Endothelial cell of umbilical vein (primary cell): ENCODE results near the gene SLC9A9.

Experiments
- EZH2 ChIP-seq: IDR thresholded peaks from 2 replicates; pipeline ENCODE4 v1.6.1; 2012; ENCODE audit warnings: borderline replicate concordance, low read depth, mild to moderate bottlenecking, moderate library complexity, low read length, inconsistent platforms; ENCODE audit not compliant: severe bottlenecking
- FOS ChIP-seq: IDR thresholded peaks from 2 replicates; pipeline ENCODE4 v1.6.1; 2011; ENCODE audit warnings: mild to moderate bottlenecking, low read length, moderate library complexity, borderline replicate concordance; ENCODE audit not compliant: insufficient read depth
- MYC ChIP-seq: IDR thresholded peaks from one replicate; pipeline ENCODE4 v1.6.1; 2011; ENCODE audit warnings: mild to moderate bottlenecking, low read depth, low read length
- POLR2A ChIP-seq: IDR thresholded peaks from 2 replicates; pipeline ENCODE4 v1.6.1; 2012; ENCODE audit warnings: low read depth, mild to moderate bottlenecking, control low read depth, low read length
- POLR2AphosphoS5 ChIP-seq: IDR thresholded peaks from 2 replicates; pipeline ENCODE4 v1.6.1; 2012; ENCODE audit warnings: low read depth, mild to moderate bottlenecking, control low read depth, low read length, moderate library complexity; ENCODE audit not compliant: insufficient read depth
- TF ChIP-seq, protein P1 (sequence below), 2 donors: IDR thresholded peaks; 1 replicate in 1 of 2; 2 replicates in 1 of 2; pipeline ENCODE4 v1.5.1; 2011; ENCODE audit warnings: low read length in 2 of 2, mild to moderate bottlenecking in 2 of 2, moderate library complexity in 2 of 2, control low read depth in 1 of 2, inconsistent platforms in 1 of 2, low read depth in 1 of 2; ENCODE audit not compliant: insufficient read depth in 1 of 2; ENCODE audit errors: extremely low read depth in 1 of 2
- TF ChIP-seq, protein P2 (sequence below): IDR thresholded peaks from 2 replicates; pipeline ENCODE4 v1.6.1; 2011; ENCODE audit not compliant: insufficient read depth, insufficient read length

DNA sequence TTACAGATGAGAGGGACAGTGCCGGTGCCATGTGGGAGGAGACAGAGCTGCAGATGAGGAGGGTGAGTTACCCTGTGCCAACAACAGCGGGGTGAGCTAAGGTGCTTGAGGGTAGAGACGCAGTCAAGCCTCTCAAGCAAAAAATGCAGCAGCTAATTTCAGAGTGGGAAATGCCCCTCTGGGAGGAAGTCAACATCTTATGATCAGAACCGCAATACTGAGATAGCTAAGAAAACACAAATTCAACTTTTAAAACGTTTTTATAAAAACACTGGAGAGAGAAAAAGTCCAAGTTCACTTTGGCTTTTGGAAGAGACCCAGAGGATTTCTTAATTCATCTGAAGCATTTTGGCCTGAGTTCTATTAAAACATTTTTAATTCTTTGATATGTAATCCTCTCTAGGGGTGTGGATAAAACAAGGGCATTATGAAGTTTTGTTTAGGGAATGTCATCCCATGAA, 319.2 kb downstream of the SLC9A9 start:
- no peak for TF ChIP-seq POLR2AphosphoS5
- TF ChIP-seq, protein P1, sequence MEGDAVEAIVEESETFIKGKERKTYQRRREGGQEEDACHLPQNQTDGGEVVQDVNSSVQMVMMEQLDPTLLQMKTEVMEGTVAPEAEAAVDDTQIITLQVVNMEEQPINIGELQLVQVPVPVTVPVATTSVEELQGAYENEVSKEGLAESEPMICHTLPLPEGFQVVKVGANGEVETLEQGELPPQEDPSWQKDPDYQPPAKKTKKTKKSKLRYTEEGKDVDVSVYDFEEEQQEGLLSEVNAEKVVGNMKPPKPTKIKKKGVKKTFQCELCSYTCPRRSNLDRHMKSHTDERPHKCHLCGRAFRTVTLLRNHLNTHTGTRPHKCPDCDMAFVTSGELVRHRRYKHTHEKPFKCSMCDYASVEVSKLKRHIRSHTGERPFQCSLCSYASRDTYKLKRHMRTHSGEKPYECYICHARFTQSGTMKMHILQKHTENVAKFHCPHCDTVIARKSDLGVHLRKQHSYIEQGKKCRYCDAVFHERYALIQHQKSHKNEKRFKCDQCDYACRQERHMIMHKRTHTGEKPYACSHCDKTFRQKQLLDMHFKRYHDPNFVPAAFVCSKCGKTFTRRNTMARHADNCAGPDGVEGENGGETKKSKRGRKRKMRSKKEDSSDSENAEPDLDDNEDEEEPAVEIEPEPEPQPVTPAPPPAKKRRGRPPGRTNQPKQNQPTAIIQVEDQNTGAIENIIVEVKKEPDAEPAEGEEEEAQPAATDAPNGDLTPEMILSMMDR (IDR thresholded peaks at IDR 0.05; ENCODE audit: extremely low read depth in 1 of 2, insufficient read depth in 1 of 2, low read depth in 1 of 2, low read length in 2 of 2), result no peak
- no peak for TF ChIP-seq EZH2
- TF ChIP-seq POLR2A, result no peak
- TF ChIP-seq, protein P2, sequence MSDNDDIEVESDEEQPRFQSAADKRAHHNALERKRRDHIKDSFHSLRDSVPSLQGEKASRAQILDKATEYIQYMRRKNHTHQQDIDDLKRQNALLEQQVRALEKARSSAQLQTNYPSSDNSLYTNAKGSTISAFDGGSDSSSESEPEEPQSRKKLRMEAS, result no peak
- TF ChIP-seq FOS, result no peak
- no peak for TF ChIP-seq MYC
